HEK293 (cell line): ENCODE results near the gene SYTL2.

Experiments used
- GLI2 ChIP-seq: fragments of 450-650 bp; formaldehyde crosslinking; IDR thresholded peaks from 2 replicates; pipeline ENCODE4; 2017; ENCODE audit warnings: missing biosample characterization, missing genetic modification characterization, low read depth, borderline replicate concordance
- HOXA7 ChIP-seq: sonication (generic); formaldehyde crosslinking; IDR thresholded peaks from 2 replicates; pipeline ENCODE4 v1.8.1; 2022; ENCODE audit warnings: missing genetic modification reagents, borderline replicate concordance
- HOXC10 ChIP-seq: sonication (generic); formaldehyde crosslinking; IDR thresholded peaks from 2 replicates; pipeline ENCODE4 v1.8.1; 2023; ENCODE audit warnings: mild to moderate bottlenecking, missing genetic modification reagents
- PRDM4 ChIP-seq: fragments of 450-650 bp; formaldehyde crosslinking; IDR thresholded peaks from 2 replicates; pipeline ENCODE4 v1.5.1; 2017; ENCODE audit warnings: missing biosample characterization, missing genetic modification characterization
- TCF7L2 ChIP-seq: IDR thresholded peaks from 2 replicates; pipeline ENCODE4 v1.6.1; 2011; ENCODE audit warnings: low read depth, mild to moderate bottlenecking, inconsistent platforms, low read length, moderate library complexity, borderline replicate concordance
- YY2 ChIP-seq: fragments of 450-650 bp; formaldehyde crosslinking; IDR thresholded peaks from 2 replicates; pipeline ENCODE4 v1.5.1; 2016; ENCODE audit warnings: missing biosample characterization, missing genetic modification characterization
- ZBTB49 ChIP-seq: fragments of 450-650 bp; formaldehyde crosslinking; IDR thresholded peaks from 2 replicates; pipeline ENCODE4 v1.5.1; 2016; ENCODE audit warnings: missing biosample characterization, missing genetic modification characterization, low read depth
- ZFP69B ChIP-seq: fragments of 450-650 bp; formaldehyde crosslinking; IDR thresholded peaks from 2 replicates; pipeline ENCODE4 v1.5.1; 2016; ENCODE audit warnings: missing biosample characterization, missing genetic modification characterization
- ZIC2 ChIP-seq: fragments of 450-650 bp; formaldehyde crosslinking; IDR thresholded peaks from 2 replicates; pipeline ENCODE4 v1.5.1; 2016; ENCODE audit warnings: missing biosample characterization, missing genetic modification characterization
- ZNF221 ChIP-seq: fragments of 450-650 bp; formaldehyde crosslinking; IDR thresholded peaks from 2 replicates; pipeline ENCODE4 v1.5.1; 2017; ENCODE audit warnings: missing biosample characterization, missing genetic modification characterization, borderline replicate concordance
- ZNF266 ChIP-seq: fragments of 450-650 bp; formaldehyde crosslinking; IDR thresholded peaks from 2 replicates; pipeline ENCODE4 v1.5.1; 2016; ENCODE audit warnings: missing biosample characterization, missing genetic modification characterization, low read depth
- ZNF350 ChIP-seq: fragments of 450-650 bp; formaldehyde crosslinking; IDR thresholded peaks from 2 replicates; pipeline ENCODE4 v1.5.0; 2017; ENCODE audit warnings: missing biosample characterization, mild to moderate bottlenecking, missing genetic modification characterization
- ZNF362 ChIP-seq: fragments of 450-650 bp; formaldehyde crosslinking; IDR thresholded peaks from 2 replicates; pipeline ENCODE4 v1.5.1; 2016; ENCODE audit warnings: missing biosample characterization, missing genetic modification characterization
- ZNF391 ChIP-seq: fragments of 450-650 bp; formaldehyde crosslinking; IDR thresholded peaks from 2 replicates; pipeline ENCODE4 v1.5.1; 2016; ENCODE audit warnings: low read depth, missing biosample characterization, missing genetic modification characterization, borderline replicate concordance
- ZNF501 ChIP-seq: fragments of 450-650 bp; formaldehyde crosslinking; IDR thresholded peaks from 2 replicates; pipeline ENCODE4 v1.5.1; 2016; ENCODE audit warnings: missing biosample characterization, missing genetic modification characterization
- ZNF555 ChIP-seq: fragments of 450-650 bp; formaldehyde crosslinking; conservative IDR thresholded peaks from 2 replicates; pipeline ENCODE4 v1.5.1; 2017; ENCODE audit warnings: missing biosample characterization, mild to moderate bottlenecking, missing genetic modification characterization, inconsistent platforms
- ZNF623 ChIP-seq: fragments of 450-650 bp; formaldehyde crosslinking; IDR thresholded peaks from 2 replicates; pipeline ENCODE4 v1.5.1; 2016; ENCODE audit warnings: missing biosample characterization, missing genetic modification characterization
- ZNF629 ChIP-seq: fragments of 450-650 bp; formaldehyde crosslinking; IDR thresholded peaks from 2 replicates; pipeline ENCODE4 v1.5.1; 2017; ENCODE audit warnings: missing biosample characterization, missing genetic modification characterization
- ZNF639 ChIP-seq: fragments of 450-650 bp; formaldehyde crosslinking; IDR thresholded peaks from 2 replicates; pipeline ENCODE4 v1.5.1; 2016; ENCODE audit warnings: missing biosample characterization, missing genetic modification characterization
- ZNF645 ChIP-seq: fragments of 450-650 bp; formaldehyde crosslinking; IDR thresholded peaks from 2 replicates; pipeline ENCODE4; 2016; ENCODE audit warnings: missing biosample characterization, missing genetic modification characterization
- ZNF670 ChIP-seq: fragments of 450-650 bp; formaldehyde crosslinking; IDR thresholded peaks from 2 replicates; pipeline ENCODE4 v1.5.1; 2016; ENCODE audit warnings: missing biosample characterization, missing genetic modification characterization, low read depth
- ZNF692 ChIP-seq: fragments of 450-650 bp; formaldehyde crosslinking; IDR thresholded peaks from 2 replicates; pipeline ENCODE4 v1.5.1; 2016; ENCODE audit warnings: missing biosample characterization, missing genetic modification characterization
- ZNF701 ChIP-seq: fragments of 450-650 bp; formaldehyde crosslinking; IDR thresholded peaks from 2 replicates; pipeline ENCODE4 v1.5.1; 2016; ENCODE audit warnings: missing biosample characterization, missing genetic modification characterization
- ZNF791 ChIP-seq: fragments of 450-650 bp; formaldehyde crosslinking; IDR thresholded peaks from 2 replicates; pipeline ENCODE4 v1.5.1; 2016; ENCODE audit warnings: missing biosample characterization, missing genetic modification characterization
- ZNF830 ChIP-seq: fragments of 450-650 bp; IDR thresholded peaks from 2 replicates; pipeline ENCODE4 v1.5.0; 2018; ENCODE audit warnings: missing biosample characterization, missing genetic modification characterization, low read depth, mild to moderate bottlenecking, moderate library complexity
- ZSCAN30 ChIP-seq: fragments of 450-650 bp; IDR thresholded peaks from 2 replicates; pipeline ENCODE4 v1.5.1; 2018; ENCODE audit warnings: missing biosample characterization, mild to moderate bottlenecking, missing genetic modification characterization, moderate library complexity
- ZSCAN4 ChIP-seq: fragments of 450-650 bp; formaldehyde crosslinking; IDR thresholded peaks from 2 replicates; pipeline ENCODE4 v1.5.1; 2017; ENCODE audit warnings: missing biosample characterization, missing genetic modification characterization

Gene SYTL2

GRCh38 chr11:85664615-85665481 lies 146.1 kb downstream of the SYTL2 start, which contains the start of gene CREBZF (continued):
- TF ChIP-seq ZNF639 (tag by site-specific recombination) (no peak), ZSCAN30 (0 out of 2 replicates have a peak, but pooled peaks have one; percentile 15), ZNF791 (no peak), ZNF501 (tag by site-specific recombination) (peak; percentile 93), ZNF350 (tag by site-specific recombination) (no peak), ZNF623 (tag by site-specific recombination) (no peak), ZSCAN4 (tag by site-specific recombination) (no peak), ZIC2 (tag by site-specific recombination) (no peak), ZNF266 (tag by site-specific recombination) (no peak), ZNF555 (no peak), HOXC10 (CRISPR knock-in tag) (no peak), YY2 (tag by site-specific recombination) (no peak), ZNF692 (no peak), ZNF830 (tag by site-specific recombination) (no peak), ZNF701 (tag by site-specific recombination) (no peak), ZNF391 (tag by site-specific recombination) (no peak), ZNF645 (tag by site-specific recombination) (no peak), TCF7L2 (no peak), ZNF670 (tag by site-specific recombination) (no peak), GLI2 (tag by site-specific recombination) (no peak), ZBTB49 (tag by site-specific recombination) (no peak), ZNF629 (peak; percentile 90), ZFP69B (tag by site-specific recombination) (no peak), HOXA7 (CRISPR knock-in tag) (no peak), PRDM4 (tag by site-specific recombination) (no peak), ZNF362 (tag by site-specific recombination) (no peak), ZNF221 (tag by site-specific recombination) (no peak; the same call in 1 of the 2 replicates)
